OCI-M1 (cell line): ENCODE measurements around the gene ARNT2.

Experiments used
- DNase-seq: peaks from one replicate; lab custom pipeline; 2025; lab: John Stamatoyannopoulos, UW

The ARNT2 gene

DNA sequence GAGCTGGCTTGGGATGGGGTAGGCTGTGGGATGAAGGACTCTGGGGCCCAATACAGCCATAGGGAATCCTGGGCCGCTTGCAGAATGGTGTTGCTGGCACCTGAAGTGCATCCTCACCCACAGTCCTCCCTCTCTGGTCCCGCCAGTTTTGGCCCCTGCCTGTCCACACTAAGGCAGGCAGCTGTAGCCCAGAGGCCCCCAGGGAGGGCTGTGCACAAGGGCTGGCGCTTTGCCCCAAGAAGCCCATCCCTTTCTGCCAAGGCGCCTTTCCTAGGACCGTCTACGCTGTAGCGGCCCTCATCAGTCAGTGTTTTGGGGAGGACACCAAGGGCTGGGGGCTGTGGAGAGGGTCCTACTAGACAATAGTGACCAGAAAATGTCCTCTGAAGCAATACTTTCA is 174.7 kb downstream of the ARNT2 start:
- DNase-seq, result no peak

GRCh38 chr15:80579611-80580010 is 175.4 kb downstream of the ARNT2 start:
- no peak for DNase-seq

- no peak for DNase-seq
These were observed 175.9 kb downstream of the ARNT2 start for GRCh38 chr15:80580106-80580505.

- DNase-seq, result no peak
These were observed 176.5 kb downstream of the ARNT2 start for GRCh38 chr15:80580536-80581260.

DNA sequence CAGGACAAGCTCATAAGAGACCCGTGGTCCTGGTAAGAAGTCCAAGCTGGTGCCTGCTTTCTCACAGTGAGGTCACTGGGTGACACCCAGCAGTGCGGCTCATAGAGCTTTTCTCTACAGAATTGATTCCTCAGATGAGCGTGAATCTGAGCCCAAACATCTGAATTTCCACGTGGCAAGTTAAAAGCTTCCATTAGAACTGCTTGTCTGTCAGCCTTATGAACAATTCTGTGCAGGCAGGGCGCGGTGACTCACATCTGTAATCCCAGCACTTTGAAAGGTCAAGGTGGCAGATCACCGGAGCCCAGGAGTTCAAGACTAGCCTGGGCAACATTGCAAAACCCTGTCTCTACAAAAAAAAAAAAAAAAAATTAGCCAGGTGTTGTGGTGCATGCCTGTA is 177.8 kb downstream of the ARNT2 start:
- no peak for DNase-seq

DNA sequence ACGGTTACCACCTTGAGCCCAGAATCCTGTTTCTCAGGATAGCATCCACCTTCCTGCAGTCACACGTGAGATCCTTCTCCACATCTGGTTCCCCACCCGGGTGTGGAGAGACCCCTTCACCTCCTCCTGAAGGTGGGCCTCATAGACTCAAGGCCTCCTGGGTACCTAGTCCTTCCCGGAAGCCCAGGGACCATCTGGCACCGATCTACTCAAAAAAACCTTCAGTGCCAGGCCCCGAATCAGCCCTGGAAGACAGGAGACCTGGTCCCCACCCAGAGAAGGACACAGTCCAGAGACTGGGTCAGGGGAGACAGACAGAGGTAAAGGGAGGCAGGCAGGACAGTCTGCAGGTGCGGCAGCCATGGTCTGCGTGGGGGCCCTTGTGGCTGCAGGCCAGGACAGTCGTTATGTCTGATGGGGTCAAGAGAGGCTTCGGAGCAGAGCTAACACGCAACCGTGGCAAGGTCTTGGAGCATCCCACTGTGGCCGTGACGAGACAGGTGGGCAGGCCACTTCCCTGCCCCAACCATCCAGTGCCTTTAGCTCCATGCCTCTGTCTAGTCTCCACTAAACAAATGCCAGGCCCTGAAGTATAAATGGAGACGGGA is 178.7 kb downstream of the ARNT2 start:
- no peak for DNase-seq

DNA sequence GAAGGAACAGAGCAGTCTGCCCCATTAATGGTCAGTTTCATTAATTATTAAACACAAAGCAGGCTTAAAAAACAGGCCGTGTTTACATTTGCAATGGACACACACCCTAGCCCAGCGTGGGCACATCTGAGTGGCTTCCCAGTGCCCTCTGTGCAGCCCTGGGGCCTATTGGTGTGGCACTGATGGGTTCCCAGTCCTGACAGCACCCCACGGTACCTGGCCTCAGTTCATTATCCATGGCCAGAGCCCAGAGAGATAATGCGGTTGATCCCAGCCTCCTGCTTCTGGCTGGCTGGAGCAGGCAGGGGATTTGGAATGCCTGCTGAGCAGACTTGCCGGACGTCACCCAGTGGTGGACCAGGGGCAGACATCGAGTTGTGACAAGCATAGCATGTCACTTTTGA is 180.4 kb downstream of the ARNT2 start:
- no peak for DNase-seq

DNA sequence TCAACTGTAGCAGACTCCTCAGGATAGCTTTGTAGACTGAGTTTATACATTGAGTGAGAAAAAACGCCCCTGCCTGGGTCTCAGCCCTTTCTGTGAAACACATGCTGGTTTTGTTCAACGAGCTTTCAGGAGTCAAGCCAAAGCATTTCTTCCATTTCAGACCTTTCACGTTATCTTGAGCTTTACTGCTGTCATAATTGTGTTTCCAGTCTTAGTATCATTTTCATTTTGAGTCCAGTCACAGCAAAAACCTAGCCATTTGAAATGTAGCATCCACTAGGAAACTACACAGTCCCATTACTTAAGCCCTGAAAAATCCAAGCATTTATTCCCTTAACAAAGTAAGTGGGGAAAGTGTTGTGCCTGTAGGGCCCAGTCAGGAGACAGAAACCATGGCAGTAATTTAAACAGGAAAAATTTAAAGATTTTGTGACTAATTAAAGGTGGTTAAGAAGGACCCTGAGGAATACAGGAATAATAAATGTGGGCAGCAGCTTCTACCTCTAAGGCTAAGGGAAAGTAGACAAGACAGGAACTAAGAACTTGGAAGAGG is 180.9 kb downstream of the ARNT2 start:
- no peak for DNase-seq

DNA sequence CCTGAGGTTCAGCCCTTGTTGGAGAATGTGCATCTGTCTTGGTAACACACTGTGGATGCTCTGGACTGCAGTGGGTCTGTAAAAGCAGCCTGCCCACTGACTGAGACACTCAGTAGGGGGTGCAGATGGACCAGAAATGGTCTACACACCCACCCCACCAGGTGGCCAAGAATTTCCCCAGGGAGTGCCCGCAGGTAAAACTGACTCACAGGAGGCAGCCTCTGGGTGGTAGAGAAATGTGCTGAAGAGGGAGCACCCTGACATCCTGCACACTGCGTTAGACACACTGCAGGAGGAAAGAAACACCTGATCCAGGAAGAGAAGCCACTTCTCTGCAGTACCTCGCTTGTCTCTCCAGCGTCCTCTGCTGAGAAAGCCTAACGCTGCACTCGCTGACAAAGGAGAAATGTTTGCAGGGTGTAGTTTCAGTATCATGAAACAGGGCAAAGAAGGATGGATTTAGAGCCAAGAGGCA is 181.4 kb downstream of the ARNT2 start:
- no peak for DNase-seq

DNA sequence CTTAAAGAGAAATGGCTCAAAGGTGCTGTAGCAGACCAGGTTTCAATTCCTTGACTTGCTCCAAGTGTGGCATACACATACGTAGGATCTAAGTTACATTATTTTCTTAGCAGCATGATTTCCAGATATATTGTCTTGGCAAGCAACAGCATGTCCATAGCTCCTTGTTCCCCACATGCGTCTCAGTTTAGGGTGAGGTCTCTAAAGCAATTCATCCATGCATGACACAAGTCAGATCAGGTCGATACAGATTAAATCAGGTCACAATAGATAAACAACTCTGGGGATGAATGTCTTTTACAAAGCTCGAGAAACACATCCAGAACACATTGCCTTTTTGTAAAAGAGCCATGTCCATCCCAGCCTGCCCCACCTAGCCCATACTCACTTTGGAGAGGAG is 182.0 kb downstream of the ARNT2 start:
- DNase-seq, result no peak

DNA sequence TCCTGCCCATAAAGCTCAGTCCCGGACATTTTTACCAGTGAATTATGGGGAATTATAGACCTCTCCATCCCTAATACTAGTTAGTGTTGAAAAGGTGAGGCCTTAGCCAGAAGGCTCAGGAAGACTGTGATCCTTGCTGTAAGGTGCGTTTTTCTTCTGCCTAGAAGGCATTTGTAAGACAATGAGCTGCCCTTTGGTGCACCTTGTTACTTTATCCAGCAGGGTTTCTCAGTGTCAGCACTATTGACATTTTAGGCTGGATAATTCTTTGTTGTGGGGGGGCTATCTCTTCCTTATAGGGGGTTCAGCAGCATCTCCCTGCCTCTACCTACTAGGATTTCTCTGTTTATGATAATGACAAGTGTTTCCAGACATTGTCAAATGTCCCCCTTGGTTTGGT is 182.8 kb downstream of the ARNT2 start:
- no peak for DNase-seq

GRCh38 chr15:80587816-80588456 is 183.8 kb downstream of the ARNT2 start:
- DNase-seq, result no peak

DNA sequence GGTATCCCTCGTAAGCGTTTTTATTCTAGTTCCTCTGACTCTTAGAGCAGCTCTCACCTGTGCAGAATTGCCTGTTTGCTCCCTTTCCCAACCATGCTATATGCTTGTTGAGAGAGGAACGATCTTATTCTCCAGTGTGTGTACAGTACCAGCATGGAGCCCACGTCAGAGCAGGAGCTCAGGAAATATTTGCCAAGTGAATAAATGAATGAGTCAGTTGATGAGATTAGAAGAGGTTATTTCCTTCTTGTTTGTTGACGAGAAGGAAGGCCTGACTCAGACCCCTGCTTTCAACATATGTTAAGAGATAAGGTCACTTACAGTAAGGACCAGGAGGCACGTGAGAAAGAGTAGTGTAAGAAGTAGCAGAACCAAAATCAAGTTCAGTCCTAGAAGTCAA is 184.6 kb downstream of the ARNT2 start:
- peak; percentile 2 for DNase-seq

DNA sequence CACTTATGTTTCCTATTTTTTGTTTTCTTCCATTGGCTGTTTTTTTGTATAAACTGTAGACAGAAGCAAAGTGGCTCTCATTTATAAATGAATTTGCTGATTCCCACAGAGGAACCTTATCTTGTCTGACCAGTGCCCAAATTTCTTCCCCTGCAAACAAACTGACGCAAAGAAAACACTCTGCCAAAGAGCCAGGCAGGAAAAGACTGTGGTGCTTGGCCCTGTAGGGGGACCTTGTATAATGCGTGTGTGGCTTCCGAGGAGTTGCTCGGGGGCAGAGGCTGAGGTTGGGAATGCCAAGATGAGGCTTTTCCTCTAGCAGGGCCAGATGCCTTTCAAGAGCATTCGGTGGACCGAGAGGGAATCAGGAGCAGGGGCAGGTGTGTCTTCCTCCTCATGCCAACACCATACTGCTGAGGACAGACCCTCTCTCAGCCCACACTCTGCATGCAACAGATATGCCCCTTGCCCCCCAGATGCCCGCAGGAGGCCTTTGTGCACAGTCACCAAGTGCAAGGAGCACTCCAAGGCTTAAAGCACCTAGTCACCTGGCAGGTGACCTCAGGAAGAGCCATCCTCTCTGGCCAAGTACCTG is 186.7 kb downstream of the ARNT2 start:
- DNase-seq, result no peak

DNA sequence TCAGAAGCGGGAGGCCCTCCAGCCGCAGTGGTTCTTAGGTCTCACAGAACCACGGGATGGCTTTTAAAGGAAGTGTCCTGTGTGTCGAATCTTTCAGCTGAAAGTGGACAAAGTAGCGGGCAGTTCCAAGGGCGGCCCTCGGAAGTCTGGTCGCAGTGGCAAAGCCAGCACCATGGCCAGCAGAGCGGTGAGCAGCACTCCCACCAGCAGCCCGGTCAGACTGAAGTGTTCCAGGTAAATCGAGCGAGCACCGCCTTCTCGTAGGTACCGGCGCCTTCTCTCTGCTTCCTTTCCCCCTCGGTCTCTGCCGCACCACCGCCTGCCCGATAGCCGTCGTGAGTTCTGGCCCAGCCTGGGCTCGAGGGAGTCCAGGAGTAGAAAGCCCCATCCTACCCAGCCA is 187.3 kb downstream of the ARNT2 start:
- DNase-seq, result no peak

DNA sequence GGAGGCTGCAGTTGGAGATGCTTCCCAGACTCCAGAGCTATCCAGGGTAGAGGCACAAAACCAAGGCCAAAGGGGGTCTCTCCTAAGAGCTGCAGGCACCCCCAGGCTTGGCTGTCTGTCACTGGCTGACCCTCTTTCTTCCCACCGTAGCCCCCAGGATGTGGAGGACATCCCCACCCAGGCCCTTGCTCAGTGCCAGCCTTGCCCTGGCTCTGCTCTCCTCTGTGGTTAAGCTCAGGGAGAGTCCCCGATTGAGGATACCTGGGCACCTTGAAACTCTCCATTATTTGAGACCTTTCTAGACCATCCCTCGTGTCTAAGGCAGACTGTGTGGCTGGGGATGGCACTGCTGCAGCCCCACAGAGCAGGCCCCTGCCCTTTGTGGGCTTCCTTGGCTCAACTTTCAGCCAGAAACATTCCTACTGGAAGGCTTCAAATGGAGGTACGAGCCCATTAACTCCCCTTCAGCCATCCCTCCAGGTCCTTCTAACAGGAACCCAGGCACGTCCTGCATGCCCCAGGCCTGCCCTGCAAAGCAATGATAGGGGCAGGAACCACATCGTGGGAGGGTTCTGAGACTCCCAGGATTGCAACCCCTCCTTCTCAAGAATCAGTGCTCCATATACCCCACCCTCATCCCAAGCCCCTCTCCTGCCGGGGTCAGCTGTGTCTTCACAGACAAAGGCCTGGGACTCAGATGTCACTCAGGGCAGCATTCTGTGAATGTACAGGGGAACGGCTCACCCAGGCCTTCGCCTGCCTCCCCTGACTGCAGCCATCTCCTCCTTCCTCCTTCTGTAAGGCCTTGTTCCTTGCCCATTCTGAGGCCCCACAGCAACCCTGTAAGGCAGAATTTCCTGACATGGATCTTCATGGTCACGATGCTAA is 188.0 kb downstream of the ARNT2 start:
- no peak for DNase-seq

GRCh38 chr15:80593486-80594030 is 189.4 kb downstream of the ARNT2 start:
- no peak for DNase-seq

DNA sequence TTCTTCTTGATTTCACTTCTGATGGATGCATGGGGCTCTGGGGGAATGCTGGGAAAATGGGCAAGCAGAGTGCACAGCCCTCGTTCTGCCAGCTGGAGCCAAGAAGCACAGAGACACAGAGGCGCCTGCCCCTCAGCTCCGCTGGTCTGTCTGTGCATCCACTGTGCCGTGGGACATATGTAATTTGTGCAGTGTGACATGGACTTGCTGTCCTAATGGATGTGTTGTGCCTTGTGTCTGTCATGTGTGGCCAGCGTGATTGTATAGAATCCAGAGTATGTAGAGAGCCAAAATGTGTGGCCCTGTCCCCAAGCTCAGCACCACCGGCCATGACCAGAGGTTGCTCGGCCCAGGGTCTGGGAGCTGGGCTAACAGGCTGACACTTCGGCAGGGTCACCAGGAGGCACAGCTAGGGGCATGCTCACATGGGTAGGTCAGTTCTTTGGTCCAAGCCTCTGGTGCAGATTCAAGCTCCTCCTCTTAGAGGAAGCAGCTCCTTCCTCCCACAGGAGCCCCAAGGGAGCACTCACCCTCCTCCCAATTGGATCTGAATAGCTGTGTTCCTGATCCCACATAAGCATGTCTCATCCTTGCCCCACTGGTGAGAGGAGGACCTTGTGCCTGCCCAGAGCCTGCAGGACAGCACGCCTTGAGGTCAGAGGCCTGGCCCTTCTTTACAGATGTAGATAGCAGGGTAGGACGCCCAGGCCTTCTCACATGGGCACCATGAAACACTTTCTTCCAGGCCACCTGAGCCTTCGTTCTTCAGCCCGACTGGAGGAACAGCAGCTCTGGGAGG is 190.1 kb downstream of the ARNT2 start:
- no peak for DNase-seq

DNA sequence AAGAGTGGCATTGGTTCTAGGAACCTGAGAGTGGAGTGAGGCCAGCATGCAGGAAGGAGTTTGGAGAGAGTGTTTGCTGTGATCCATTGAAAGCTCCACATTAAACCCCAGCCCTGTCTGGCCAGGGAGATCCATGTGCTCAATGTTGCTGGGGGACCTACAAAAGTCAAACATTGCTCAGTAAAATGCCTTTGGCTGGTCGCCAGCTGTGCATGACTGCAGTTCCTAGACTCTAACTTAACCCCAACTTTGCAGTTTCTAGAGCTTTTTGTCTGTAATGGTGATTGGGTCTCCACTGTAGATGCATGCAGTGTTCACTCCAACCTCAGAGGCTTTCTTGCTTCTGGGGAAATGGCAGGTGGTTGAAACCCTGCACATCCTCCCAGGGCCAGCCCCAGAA is 191.2 kb downstream of the ARNT2 start:
- DNase-seq, result no peak

- DNase-seq, result no peak
These were observed 192.4 kb downstream of the ARNT2 start for GRCh38 chr15:80596521-80596976.
